Tibial nerve (tissue), 4 donors: ENCODE measurements around the gene SPAG9. TPM values are rescaled to one million over a fixed set of nuclear protein-coding genes. Genes with fewer than 3 reads are reported as not detected.

ENCODE experiments used
- DNase-seq, 2 donors: peaks; one replicate each; pipeline ENCODE4 v3.0.0-alpha.2; 2019; ENCODE audit warnings: low spot score in 2 of 2
- H3K27ac ChIP-seq, 4 donors: fragments of 200-600 bp; sonication (generic) in 3 of 4; one replicate each; pipeline ENCODE4 v1.5.1; 2017 to 2019; ENCODE audit warnings: mild to moderate bottlenecking in 1 of 4
- H3K27me3 ChIP-seq, 2 donors: fragments of 200-600 bp; sonication (generic) in 1 of 2; one replicate each; pipeline versions ENCODE4 v1.5.1 to v1.6.0; 2017 to 2019
- H3K36me3 ChIP-seq, 3 donors: fragments of 200-600 bp; sonication (generic); one replicate each; pipeline ENCODE4 v1.5.1; 2018 to 2019
- H3K4me1 ChIP-seq, 4 donors: fragments of 200-600 bp; sonication (generic) in 3 of 4; one replicate each; pipeline ENCODE4 v1.5.1; 2017 to 2019
- H3K4me3 ChIP-seq, 4 donors: fragments of 200-600 bp; sonication (generic) in 3 of 4; one replicate each; pipeline ENCODE4 v1.5.1; 2017 to 2019; ENCODE audit warnings: mild to moderate bottlenecking in 1 of 4, moderate library complexity in 1 of 4
- H3K9me3 ChIP-seq, 4 donors: fragments of 200-600 bp; sonication (generic) in 3 of 4; one replicate each; pipeline ENCODE4 v1.5.1; 2017 to 2019
- EP300 ChIP-seq, 2 donors: sonication (generic); formaldehyde crosslinking; IDR thresholded peaks; one replicate each; pipeline ENCODE4 v1.6.1; 2017; ENCODE audit warnings: antibody characterized with exemption in 2 of 2, mild to moderate bottlenecking in 1 of 2
- POLR2A ChIP-seq, 2 donors: fragments of 450-650 bp; IDR thresholded peaks; one replicate each; pipeline ENCODE4 v1.6.1; 2017; ENCODE audit warnings: antibody characterized with exemption in 2 of 2, mild to moderate bottlenecking in 2 of 2, moderate library complexity in 2 of 2
- WGBS, 2 donors: methylation state at CpG; one replicate each; pipeline ENCODE4 v1.1.5; 2018; 5-methylcytosine and 5-hydroxymethylcytosine counted together
- total RNA-seq, 4 donors: library from RNA; depleted of rRNA; stranded (reverse); fragments of >200 nt; gene quantifications; one replicate each; pipeline ENCODE4 v1.1.0, GENCODE V29; 2016
- TF ChIP-seq, protein P1 (sequence below), 5 experiments: fragments of 200-600 bp in 3 of 5; fragments of 450-650 bp in 2 of 5; sonication (generic) in 3 of 5; IDR thresholded peaks; one replicate each; pipeline ENCODE4 v1.5.1; 2016 to 2019; ENCODE audit warnings: antibody characterized with exemption in 5 of 5, mild to moderate bottlenecking in 3 of 5, moderate library complexity in 2 of 5

SPAG9 gene
- total RNA-seq, 4 donors from 2014 or later, result 145 to 199 (median 165) TPM

- Histone ChIP-seq H3K27ac (no peak overlapping the region), H3K27me3 (no peaks in the 10 kb centered on the region), H3K36me3 (peaks cover 2 to 94% (median 3%) of the 10 kb centered on the region in 3 donors), H3K4me1 (no peaks in the 10 kb centered on the region), H3K9me3 (no peaks in the 10 kb centered on the region), H3K4me3 (no peak overlapping the region)
- TF ChIP-seq, protein P1, sequence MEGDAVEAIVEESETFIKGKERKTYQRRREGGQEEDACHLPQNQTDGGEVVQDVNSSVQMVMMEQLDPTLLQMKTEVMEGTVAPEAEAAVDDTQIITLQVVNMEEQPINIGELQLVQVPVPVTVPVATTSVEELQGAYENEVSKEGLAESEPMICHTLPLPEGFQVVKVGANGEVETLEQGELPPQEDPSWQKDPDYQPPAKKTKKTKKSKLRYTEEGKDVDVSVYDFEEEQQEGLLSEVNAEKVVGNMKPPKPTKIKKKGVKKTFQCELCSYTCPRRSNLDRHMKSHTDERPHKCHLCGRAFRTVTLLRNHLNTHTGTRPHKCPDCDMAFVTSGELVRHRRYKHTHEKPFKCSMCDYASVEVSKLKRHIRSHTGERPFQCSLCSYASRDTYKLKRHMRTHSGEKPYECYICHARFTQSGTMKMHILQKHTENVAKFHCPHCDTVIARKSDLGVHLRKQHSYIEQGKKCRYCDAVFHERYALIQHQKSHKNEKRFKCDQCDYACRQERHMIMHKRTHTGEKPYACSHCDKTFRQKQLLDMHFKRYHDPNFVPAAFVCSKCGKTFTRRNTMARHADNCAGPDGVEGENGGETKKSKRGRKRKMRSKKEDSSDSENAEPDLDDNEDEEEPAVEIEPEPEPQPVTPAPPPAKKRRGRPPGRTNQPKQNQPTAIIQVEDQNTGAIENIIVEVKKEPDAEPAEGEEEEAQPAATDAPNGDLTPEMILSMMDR (IDR thresholded peaks at IDR 0.05), result no peak
- TF ChIP-seq POLR2A (IDR thresholded peaks at IDR 0.05) (no peak), EP300 (IDR thresholded peaks at IDR 0.05) (no peak)
- 56 to 79% methylated on average over 4 of the region's 4 CpGs for WGBS, 2 donors
- no peak for DNase-seq
Measured at GRCh38 chr17:50977487-50978159, 143.0 kb downstream of the SPAG9 start.

- Histone ChIP-seq H3K27ac (peak overlapping the region in 1 of 4 donors; percentile 2), H3K27me3 (no peaks in the 10 kb centered on the region), H3K4me1 (no peaks in the 10 kb centered on the region), H3K9me3 (no peaks in the 10 kb centered on the region), H3K4me3 (no peak overlapping the region), H3K36me3 (peaks cover 2 to 91% (median 3%) of the 10 kb centered on the region in 3 donors)
- WGBS, 2 donors, result 18 to 21% methylated on average over 2 of the region's 2 CpGs
- TF ChIP-seq EP300 (IDR thresholded peaks at IDR 0.05), result no peak
- TF ChIP-seq, protein P1 (IDR thresholded peaks at IDR 0.05), result no peak
- no peak for DNase-seq
Measured at GRCh38 chr17:50976951-50977472, 143.7 kb downstream of the SPAG9 start.

DNA sequence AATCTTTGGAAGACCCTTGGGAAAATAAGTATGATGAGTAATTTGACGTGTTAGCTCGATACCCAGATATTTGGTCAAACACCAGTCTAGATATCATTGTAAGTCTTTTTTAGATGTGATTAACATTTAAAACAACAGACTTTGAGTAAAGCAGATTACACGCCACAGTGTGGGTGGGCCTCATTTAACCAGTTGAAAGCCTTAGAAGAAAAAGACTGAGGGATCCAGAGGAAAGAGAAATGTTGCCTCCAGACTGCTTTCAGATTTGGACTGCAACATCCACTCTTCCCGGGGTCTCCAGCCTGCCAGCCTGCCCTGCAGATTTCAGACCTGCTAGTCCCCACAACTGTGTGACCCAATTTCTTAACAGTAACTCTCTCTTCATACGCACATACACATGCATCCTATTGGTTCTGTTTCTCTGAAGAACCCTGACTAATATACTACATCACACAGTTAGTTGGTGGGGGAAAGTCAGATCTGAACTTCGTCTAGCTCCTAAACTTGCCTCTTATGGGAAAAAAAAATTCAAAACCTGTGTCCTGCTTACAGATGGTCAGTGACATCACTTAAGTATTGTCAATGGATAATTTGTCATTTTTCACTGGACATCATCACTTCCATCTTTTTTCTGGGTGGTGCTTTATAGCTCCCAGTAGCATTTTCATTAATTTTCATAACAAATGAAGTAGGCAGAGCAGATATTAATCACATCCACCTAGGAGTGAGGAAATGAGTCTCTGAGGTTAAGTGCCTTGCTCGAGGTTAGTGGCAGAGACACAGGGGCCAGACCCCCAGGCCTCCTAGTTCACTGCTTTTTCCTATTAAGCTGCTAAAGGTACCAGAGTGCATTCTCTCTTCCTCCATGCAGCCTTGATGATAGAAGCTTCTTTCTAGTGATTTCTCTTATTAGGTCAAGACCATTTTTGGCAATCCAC lies 146.8 kb downstream of the SPAG9 start:
- TF ChIP-seq POLR2A (IDR thresholded peaks at IDR 0.05), result no peak
- TF ChIP-seq, protein P1 (IDR thresholded peaks at IDR 0.05), result no peak
- no peak for TF ChIP-seq EP300 (IDR thresholded peaks at IDR 0.05)
- Histone ChIP-seq H3K9me3 (no peaks in the 10 kb centered on the region), H3K27me3 (no peaks in the 10 kb centered on the region), H3K36me3 (peaks cover 0 to 82% (median 0%) of the 10 kb centered on the region in 3 donors), H3K27ac (no peak overlapping the region), H3K4me3 (no peak overlapping the region), H3K4me1 (peaks cover 0 to 15% (median 0%) of the 10 kb centered on the region in 4 donors)
- DNase-seq, result no peak
- 88 to 89% methylated on average over 7 of the region's 7 CpGs for WGBS, 2 donors

DNA sequence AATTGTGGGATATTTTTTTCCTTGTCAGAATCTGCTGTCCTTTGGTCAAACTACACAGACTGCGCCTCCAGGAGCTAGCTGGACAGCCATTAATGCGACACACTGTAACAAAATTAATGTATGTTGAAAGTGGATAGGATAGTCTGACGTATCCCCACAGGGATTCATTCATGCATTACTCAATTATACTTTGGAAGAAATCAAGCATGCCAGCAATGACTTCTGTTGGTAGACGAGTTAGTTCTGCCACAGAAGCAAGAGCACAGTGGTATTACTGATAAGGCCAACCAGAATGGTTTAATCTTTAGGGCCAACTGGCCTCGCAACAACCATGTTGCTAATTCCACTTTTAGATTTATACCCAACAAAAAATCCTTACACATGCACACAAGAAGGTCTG lies 148.1 kb downstream of the SPAG9 start:
- 87 to 89% methylated on average over 5 of the region's 5 CpGs for WGBS, 2 donors
- peaks cover 0 to 28% (median 6%) of the 10 kb centered on the region in 4 donors for H3K4me1 ChIP-seq
- no peaks in the 10 kb centered on the region for H3K9me3 ChIP-seq
- no peak for DNase-seq
- TF ChIP-seq POLR2A (IDR thresholded peaks at IDR 0.05), result no peak
- TF ChIP-seq, protein P1 (IDR thresholded peaks at IDR 0.05), result no peak
- TF ChIP-seq EP300 (IDR thresholded peaks at IDR 0.05), result no peak
- H3K36me3 ChIP-seq, result peaks cover 0 to 69% (median 0%) of the 10 kb centered on the region in 3 donors
- H3K27ac ChIP-seq, result no peak overlapping the region
- no peak overlapping the region for H3K4me3 ChIP-seq
- H3K27me3 ChIP-seq, result no peaks in the 10 kb centered on the region
